SH-SY5Y (cell line): ENCODE data around the gene GSTA4.

Experiments used
- GATA2 ChIP-seq: IDR thresholded peaks from 2 replicates; pipeline ENCODE4 v1.6.1; 2011; ENCODE audit warnings: mild to moderate bottlenecking, low read depth, low read length
- GATA3 ChIP-seq: IDR thresholded peaks from 2 replicates; pipeline ENCODE4 v1.6.1; 2011; ENCODE audit warnings: low read depth, mild to moderate bottlenecking, low read length, moderate library complexity

DNA sequence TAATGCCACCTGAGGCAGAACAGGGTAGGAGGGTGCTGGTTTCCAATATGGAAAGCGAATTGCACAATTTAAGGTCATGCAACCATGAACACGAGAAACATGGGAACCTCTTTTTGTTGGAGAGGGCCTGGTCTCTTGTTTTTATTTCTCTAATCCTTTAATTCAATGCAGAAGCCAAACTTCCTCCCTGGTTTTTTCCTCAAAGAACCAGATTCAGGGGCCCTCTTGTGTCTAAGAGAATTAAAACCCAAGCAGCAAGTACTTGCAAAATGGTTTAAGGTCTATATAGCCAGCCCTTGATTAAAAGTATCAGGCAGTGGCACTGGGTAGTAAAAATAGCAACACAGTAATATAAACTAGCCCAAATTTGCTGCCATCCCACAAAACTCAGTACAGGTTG is 19.5 kb downstream of the GSTA4 start:
- TF ChIP-seq GATA2 (no peak), GATA3 (no peak)
